ENCODE data around the gene DOC2B. TPM values are rescaled to one million over a fixed set of nuclear protein-coding genes. Genes with fewer than 3 reads are reported as not detected.
A peak's percentile ranks its signal among the peaks of the same experiment; 100 is the strongest.

The DOC2B gene
- total RNA-seq, 1 experiment from 2014 or later: not detected

DNA sequence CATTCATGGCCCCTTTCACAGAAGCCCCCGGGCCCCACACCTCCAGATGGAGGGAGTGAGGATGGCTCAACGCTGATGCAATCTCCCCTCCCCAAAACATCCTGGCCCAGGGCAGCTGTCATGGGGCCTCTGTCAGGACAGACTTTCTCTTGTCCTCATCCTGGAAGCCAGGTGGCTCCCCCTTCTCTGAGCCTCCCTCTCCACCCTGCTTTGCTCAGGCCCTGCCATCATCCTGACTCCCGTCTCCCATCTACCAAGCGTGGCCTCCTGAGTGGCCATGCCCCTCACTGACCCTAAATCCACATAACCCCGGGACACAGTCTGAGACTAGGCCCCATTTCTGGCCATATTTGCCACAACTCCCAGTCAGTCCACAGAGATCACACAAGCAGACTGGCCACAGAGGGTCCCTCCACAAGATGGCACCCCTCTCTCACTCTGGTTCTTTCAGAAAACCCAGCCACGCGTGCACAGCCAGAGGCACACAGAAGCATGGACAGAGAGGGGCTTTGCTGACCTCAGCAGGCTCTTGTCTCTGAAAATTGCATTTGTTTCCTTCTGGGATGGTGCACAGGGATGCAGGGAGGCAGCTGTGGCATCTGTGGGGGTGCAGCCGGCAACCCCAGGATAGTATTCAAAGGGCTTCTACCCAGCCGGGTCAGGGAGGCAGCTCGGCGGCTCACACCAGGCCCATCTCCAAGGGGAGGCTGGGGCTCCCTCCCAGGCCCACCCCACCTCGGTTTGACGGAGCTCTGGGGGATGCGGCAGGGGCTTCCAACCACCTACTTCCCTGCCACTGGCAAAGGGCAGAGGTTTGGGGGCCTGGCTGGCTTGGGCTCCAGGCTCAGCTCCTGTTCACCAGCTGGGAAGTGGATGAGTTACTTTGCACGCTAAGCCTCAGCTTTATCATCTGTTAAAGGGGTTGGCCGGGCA is 16.9 kb downstream of the DOC2B start:
- DNase-seq (ENCODE audit: low read depth): peak; percentile 18

DNA sequence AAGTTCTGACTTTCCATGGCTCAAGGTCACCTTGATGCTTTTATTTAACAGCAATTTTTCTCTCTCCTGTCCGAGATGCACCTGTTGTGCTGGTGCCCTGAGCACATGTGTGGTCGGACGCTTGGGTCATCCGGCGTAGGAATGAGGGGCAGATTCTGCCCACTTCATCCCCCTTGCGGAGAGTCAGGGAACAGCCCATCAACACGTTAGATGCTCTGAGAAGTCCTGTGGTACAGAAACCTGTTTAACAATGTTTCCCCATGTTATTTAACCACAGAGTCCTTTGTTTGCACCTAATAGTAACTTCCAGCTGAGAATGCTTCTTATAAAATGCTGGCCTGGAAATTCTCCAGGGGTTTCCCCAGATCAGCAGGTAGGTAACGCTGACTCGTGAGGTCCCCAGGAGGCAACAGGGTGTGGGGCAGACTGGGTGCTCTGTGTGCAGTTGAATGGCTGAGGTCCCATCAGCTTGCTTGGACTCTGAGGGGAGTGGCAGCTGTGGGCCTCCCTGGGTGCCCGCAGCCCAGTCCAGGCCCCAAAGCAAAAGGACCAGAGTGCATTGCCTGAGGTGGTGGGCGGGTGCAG is 17.8 kb downstream of the DOC2B start:
- peak; percentile 10 for DNase-seq (ENCODE audit: low read depth)

DNA sequence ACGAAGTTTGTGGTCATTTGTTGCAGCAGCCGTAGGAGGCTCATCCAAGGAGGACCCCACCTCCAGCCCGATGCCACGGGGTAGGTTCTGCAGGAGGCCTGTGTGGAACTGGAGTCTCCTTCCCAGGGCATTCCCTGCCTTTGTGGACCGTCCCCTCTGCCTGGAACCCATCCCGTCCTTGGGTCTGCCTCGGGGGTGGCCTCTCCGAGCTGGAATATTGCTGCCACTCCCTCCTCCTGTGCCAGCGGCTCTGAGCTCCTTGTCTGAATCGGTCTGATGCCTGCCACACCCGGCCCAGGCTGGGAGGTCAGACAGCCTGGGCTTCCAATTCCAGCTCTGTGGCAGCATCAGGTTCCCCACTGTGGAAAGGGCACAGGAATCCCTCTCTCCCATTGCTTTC is 18.8 kb downstream of the DOC2B start:
- DNase-seq (ENCODE audit: low read depth): no peak

DNA sequence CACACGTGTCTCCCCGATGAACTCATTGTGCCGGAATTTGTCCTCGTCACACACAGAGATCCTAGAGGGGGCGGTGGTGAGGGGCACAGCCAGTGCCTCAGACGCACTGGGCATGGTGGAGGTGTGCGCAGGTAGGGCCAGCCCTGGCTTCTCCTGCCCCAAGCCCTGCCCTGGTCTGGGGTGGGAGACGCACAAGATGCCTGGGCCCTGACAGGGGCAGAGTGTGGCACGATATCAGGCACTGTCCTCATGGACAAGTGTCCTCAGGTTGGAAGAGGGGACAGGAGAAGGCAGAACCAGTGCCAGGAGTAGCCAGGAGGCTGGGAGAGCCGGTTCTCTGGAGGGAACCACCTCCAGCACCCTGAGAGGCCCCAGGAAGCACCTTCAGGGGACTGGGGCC is 20.0 kb downstream of the DOC2B start:
- no peak for DNase-seq (ENCODE audit: low read depth)

DNA sequence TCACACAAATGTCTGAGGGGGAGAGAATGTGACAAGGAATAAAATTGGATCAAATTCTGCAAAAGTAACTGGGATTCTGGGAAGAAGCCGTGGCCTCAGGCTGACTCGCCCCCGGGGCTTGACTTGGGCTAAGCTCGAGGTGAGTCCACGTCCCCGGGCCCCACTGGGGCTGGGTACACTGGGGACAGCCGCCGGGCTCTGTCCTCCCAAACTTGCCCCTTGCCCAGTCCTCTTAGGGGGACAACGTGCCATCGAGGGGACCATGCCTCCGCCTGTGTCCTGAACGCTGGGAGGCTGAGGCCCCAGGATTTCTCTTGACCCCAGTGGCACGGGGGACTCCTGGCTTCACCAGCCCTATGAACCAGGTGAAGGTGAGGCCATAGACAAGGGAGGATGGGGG is 21.1 kb downstream of the DOC2B start:
- DNase-seq (ENCODE audit: low read depth): no peak

DNA sequence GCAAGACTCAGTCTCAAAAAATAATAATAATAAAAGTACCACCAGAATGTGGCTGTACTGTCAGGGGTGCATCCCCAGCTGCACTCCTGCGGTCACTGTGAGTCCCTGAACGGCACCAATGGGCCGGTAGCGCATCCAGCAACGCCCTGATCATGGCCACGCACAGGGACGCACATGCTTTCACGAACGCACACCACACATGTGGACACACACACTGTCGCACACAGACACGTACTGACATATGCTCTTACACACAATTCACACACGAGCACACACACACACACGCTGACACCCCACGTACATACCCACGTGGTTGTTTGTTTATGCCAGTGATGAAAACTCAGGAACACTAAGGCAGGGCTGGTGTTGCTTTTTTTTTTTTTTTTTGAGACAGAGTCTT is 21.8 kb downstream of the DOC2B start:
- DNase-seq (ENCODE audit: low read depth): no peak

DNA sequence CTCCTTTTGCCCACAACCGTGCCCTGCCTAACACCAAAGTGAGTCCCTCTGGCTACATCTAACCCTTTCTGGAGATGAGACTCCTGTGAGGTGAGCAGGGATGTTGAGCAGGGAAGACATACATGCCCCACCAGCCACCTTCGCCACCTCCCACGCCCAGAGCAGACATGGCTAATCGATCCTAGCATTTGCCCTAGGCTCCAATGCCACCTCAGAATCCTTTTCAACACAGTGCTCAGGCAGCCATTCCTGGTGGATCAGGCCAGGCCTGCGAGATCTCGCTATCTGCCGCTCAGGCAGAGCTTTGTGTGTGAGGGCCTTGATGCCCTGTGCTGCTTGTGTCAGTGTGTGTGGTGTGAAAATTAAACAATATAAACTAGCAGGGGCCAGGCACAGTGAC is 23.1 kb downstream of the DOC2B start:
- no peak for DNase-seq (ENCODE audit: low read depth)

DNA sequence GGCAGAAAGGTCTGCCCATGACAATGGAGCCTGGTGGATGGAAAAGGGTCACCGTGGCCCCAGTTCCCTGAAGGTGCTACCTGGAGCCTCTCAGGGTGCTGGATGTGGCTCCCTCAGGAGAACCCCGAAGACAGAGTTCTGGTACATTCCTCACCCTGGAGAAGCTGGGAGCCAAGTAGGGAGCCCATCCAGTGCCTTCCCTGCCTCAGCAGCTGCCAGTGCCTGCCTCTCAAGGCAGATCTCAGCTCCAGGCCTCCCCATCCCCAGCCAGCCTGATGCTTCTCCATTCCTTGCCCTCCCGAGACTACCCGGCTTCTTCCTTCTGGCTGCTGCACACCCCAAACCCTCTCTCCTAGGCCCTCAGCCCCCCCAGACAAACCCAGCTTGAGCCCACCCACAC is 23.5 kb downstream of the DOC2B start:
- no peak for DNase-seq (ENCODE audit: low read depth)

DNA sequence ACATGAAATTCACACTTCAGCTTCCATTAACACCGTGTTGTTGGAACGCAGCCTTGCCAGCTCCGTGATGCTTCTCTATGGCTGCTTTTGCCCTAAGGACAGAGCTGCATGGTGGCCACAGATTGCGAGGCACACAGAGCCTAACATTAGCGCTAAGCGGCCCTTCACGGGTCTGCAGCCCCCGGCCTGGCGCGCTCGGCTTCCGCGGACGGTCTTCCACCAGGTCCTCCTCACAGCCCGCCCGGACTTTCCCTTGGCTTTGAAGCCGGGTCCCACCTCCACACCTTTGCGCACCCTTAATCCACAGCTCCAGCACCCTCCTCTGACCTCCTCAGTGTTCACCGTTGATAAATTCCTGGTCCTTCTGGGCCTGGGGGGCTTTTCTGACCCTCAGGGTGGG is 24.5 kb downstream of the DOC2B start:
- DNase-seq (ENCODE audit: low read depth): no peak

DNA sequence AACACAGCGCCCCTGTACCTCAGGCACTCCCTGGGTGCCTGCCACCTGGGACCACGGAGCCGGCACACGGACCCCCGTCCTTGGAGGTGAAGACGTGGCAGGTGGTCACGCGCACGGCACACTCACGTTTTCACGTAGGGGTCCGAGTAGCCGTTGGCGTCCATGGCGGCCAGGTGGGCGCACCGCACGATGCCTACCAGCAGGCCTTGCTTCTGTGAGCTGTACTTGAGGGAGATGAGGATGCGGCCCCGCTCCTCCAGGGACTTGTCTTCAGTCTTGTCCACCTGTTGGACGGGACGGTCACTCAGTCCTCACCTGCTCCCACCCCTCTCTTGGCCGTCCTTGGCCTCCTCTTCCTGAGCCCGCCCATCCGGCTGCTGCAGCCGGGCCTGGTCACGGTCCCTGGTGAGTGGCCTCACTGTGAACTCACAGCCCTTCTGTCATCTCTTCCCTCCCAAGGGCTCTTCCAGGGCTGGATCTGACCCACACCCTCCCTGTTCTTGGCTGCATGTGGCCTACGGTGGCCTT is 25.3 kb downstream of the DOC2B start:
- no peak for DNase-seq (ENCODE audit: low read depth)

DNA sequence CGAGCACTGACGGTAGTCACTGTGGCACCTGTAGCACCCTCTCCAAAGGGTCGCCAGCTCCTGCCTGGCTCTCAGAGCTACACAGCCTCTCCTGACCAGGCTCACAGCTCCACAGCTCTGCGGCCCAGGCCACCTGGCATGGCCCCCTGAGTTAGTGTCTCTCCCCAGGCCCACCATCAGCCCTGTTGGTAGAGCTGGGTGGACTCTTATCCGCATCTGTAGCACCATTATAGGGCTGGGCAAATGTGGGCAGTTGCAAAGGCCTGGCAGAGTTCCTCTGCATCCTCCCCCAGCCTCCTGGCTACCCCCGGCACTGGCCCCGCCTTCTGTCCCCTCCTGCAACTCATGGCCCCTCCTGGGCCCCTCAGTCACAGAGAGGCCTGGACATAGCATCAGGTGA is 25.9 kb downstream of the DOC2B start:
- DNase-seq (ENCODE audit: low read depth): no peak

DNA sequence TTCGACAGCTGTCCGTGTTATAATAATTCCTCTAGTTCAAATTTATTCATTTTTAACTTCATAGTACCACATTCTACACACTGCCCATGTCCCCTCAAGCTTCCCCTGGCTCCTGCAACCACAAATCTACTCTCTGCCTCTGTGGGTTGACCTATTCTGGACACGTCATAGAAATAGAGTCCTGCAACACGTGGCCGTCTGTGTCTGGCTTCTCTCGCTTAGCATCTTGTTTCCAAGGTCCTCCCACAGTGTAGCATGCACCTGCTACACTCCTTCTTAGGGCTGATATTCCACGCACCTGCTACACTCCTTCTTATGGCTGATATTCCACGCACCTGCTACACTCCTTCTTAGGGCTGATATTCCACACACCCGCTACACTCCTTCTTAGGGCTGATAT is 27.6 kb downstream of the DOC2B start:
- DNase-seq (ENCODE audit: low read depth): peak; percentile 6

DNA sequence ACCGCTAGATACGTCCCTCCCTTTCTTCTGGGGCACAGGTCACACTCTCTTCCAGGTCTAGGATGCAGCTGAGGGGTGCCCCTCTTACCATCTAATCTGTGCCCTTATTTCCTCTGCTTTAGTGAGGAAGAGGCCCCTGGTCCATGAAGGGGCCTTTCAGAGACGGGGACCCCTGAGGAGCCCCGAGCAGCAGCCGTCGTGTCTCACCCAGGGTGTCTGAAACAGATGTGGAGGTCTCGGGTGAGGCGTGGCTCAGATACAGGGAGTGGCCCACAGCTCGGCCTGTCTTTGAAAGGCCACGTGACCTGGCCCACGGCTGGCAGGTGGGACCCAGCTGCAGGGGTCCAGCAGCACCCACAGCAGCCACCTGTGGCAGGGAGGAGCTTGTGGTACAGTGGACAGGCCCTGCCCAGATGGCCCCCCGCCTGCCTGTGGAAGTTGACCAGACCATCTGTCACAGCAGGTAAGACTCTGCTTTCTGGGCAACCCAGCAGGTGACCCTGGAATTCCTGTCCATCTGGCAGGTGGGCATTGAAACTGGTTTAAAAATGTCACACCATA is 28.5 kb downstream of the DOC2B start:
- DNase-seq (ENCODE audit: low read depth): no peak

DNA sequence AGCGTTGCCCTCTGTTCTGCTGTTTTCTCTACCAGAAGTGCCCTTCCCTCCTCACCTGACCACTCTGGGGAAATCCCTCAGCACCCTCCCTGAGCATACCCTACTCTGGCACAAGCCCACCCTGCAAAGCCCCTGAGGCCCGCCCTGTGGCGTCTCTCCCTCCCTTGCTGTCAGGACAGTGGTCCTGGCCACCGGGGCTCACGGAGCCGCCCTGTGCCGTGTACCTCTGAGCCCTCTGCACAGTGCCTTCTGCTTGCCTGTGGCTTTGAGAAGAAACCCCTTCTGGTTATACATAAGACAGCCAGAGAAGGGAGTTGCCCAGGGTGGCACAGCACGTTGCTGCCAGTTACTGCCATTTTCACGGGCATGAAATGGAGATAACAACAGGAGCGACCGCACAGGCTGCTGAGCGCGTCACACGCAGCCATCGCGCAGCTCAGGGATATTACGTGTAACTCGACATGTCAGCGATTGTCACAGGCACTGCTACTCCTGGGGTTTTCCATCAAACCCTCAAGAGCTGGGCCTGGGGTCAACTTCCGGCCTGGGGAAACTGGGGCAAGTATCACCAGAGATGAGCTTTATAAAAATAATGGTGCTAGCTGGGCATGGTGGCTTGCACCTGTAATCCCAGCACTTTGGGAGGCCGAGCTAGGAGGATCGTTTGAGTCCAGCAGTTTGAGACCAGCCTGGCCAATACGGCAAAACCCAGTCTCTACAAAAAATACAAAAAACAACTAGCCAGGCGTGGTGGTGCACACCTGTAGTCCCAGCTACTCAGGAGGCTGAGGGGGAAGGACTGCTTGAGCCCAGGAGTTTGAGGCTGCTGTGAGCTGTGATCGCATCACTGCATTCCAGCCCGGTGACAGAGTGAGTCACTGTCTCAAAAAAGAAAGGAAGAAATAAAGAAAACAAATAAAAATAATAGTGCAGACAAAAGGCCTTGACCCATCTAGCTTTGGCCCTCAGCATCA is 29.3 kb downstream of the DOC2B start:
- DNase-seq (ENCODE audit: low read depth): peak; percentile 5

DNA sequence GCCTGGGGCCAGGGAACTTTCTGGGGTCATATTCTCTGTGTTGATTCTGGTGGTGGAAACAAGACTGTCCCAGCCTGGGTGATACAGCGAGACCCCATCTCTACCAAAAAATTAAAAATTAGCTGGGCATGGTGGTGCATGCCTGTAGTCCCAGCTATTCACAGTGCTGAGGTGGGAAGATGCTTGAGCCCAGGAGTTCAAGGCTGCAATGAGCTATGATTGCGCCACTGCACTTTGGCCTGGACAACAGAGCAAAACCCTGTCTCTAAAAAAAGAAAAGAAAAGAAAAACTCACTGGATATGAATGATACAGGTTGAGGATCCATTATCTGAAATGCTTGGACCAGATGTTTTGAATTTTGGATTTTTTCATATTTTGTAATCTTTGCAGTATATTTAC is 30.4 kb downstream of the DOC2B start:
- no peak for DNase-seq (ENCODE audit: low read depth)

DNA sequence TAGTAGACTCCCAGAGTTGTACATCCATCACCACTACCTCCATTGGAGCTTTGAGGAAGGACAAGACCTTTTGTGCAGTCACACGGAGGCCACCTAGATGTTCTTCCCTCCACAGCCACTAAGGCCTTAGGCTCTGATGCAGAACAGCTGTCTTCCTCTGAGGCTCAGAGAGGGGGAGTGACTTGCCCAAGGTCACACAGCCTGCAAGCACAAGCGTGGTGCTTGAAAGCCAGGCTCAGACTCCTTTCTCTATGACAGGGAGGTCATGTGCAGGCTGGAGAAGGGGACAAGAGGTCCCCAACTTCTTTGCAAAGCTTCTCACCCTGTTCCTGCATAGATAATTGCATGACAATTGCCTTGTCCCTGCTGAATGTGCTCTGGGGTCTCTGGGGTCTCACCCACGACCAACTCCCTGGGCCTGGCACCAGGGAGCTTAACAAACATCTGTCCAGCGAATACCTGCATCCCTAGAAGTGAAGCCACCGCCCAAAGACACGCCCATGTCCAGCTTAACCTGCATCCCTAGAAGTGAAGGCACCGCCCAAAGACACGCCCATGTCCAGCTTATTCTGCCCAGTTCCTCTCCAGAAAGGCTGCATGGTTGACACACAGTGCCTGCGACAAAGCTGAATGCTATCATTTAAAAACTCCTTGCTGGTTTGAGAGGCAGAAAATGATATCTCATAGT is 31.4 kb downstream of the DOC2B start:
- DNase-seq (ENCODE audit: low read depth): no peak

DNA sequence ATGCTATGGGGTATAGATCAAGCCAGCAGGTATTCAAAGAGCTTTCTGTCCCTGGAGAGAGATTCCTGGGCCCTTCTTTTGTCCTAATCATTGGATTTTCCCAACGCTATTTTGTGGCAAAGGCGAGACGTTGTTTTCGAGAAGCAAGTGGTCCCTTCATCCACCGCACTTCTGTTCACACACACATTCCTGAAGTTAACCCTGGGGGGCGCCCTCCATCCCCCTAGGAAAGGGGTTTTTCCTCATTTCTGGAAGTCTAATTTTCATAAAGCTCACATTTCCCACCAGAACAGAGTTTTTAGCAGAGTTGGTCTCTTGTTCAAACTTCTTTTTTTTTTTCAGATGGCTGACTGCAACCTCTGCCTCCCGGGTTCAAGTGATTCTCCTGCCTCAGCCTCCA is 32.2 kb downstream of the DOC2B start:
- DNase-seq (ENCODE audit: low read depth): no peak

DNA sequence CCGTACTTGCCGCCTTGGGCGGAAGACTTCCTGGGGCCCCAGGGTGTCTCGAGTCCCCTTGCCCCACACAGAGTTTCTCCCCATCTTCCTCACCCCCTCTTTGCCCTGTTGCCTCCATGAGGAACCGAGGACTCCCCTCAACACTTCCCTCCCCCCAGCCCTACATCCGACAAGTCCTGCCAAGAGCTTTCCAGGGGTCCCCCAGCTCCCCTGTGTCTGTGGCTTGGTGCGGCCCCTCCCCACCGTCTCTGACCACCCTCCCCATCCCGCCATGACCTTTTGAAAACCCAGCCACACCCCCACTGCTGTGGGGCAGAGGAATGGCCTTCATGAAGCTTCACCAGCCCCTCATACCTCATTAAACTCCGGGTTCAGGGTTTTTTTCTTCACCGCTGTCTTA is 32.7 kb downstream of the DOC2B start:
- DNase-seq (ENCODE audit: low read depth): no peak

DNA sequence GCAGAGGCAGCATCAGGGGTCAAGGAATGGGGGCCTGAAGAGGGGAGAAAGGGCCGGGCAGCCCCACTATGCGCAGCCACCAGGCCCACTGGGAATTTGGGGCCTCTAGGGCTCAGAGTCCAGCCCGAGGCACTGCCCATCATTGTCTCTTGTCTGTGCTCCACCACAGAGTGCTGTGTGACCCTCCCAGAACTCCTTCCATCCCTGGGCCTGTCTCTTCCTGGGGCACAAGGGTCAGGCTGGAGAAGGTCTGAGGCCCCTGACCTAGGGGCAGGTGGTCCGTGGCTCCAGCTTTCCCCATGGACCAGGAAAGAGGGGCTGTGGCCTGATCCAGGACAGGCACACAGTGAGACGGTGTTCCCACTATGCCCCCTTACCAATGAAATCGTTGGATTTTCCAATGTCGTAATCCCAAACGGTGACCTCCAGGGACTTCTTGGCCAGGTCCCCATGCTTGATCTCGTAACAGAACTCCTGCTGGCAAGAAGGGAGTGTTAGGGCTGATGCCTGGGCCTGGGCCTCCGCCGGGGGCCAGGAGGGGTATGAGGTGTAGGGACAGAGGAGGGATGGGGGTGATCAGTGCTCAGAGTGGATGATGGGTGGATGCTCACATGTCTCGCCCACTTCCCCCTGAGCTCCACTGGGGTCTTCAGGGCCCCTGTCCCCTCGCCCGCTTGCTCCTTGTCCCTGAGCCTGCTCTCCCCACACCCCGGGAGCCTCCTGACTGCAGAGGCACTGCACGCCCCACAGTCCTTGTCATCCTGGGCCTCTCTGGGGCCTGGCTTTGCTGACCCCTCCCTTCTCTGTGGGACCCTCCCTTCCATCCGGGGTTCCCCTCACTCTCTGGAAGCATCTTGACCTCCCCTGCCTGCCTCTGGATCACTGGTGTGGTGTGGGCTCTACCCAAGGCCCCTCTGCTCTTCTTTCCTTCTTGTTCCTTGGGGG is 33.4 kb downstream of the DOC2B start:
- DNase-seq (ENCODE audit: low read depth): no peak
